Activated CD8-positive, alpha-beta T cell treated with anti-CD3 and anti-CD28 coated beads for 36 hours (primary cell): ENCODE data around the gene TNFAIP1. TPM values are rescaled to one million over a fixed set of nuclear protein-coding genes. Genes with fewer than 3 reads are reported as not detected.
A peak's percentile ranks its signal among the peaks of the same experiment; 100 is the strongest.

Experiments used
- ATAC-seq: fragments of 200-7000 bp; cut with Tn5 transposase; one replicate; pipeline ENCODE4 v1.10.0; 2021; ENCODE audit warnings: mild to moderate bottlenecking, moderate library complexity
- CTCF ChIA-PET: fragments of 350-600 bp; sonication (Branson Sonifier 250); formaldehyde crosslinking; loops from one replicate; lab custom pipeline; 2021; ENCODE audit warnings: antibody characterized with exemption; lab: Charles Lee
- POLR2A ChIA-PET: fragments of 350-600 bp; sonication (Branson Sonifier 250); formaldehyde crosslinking; loops from one replicate; lab custom pipeline; 2021; ENCODE audit warnings: antibody characterized with exemption; lab: Charles Lee
- DNase-seq: peaks from one replicate; pipeline ENCODE4 v3.0.0-alpha.2; 2020
- H3K27ac Mint-ChIP-seq: one replicate; pipeline ENCODE4 v1.8.0; 2021; ENCODE audit warnings: mild to moderate bottlenecking, mixed read lengths
- H3K27me3 Mint-ChIP-seq: one replicate; pipeline ENCODE4 v1.8.0; 2021; ENCODE audit warnings: mixed read lengths
- H3K36me3 Mint-ChIP-seq: one replicate; pipeline ENCODE4 v1.8.0; 2021; ENCODE audit warnings: low read depth, mixed read lengths
- H3K4me1 Mint-ChIP-seq: one replicate; pipeline ENCODE4 v1.8.0; 2021; ENCODE audit warnings: low read depth, mixed read lengths
- H3K4me3 Mint-ChIP-seq: one replicate; pipeline ENCODE4 v1.8.0; 2021; ENCODE audit warnings: mild to moderate bottlenecking, moderate library complexity, mixed read lengths
- H3K9me3 Mint-ChIP-seq: one replicate; pipeline ENCODE4 v1.8.0; 2021; ENCODE audit warnings: mixed read lengths
- CTCF ChIP-seq: fragments of 200-600 bp; IDR thresholded peaks from one replicate; pipeline ENCODE4 v1.8.0; 2022; ENCODE audit warnings: antibody characterized with exemption, mild to moderate bottlenecking
- intact Hi-C: fragments of 100-400 bp; cut with micrococcal nuclease; formaldehyde crosslinking; loops from one replicate; pipeline ENCODE4 v1.10.0; 2022
- total RNA-seq, 2 experiments: library from RNA; stranded (reverse); gene quantifications; one replicate each; pipeline ENCODE4 v1.2.3, GENCODE V29; 2021

TNFAIP1 gene
- total RNA-seq, 2 experiments from 2014 or later: 19.5 to 20.9 TPM

GRCh38 chr17:28339431-28339830 is 3.9 kb downstream of the TNFAIP1 start:
- Mint-ChIP-seq H3K27me3 (no peaks in the 10 kb centered on the region), H3K4me1 (peaks cover 24% of the 10 kb centered on the region), H3K9me3 (no peaks in the 10 kb centered on the region), H3K36me3 (peaks cover 16% of the 10 kb centered on the region), H3K4me3 (no peak overlapping the region), H3K27ac (no peak overlapping the region)
- CTCF ChIA-PET: no interaction called here
- intact Hi-C loops: no loop called here
- ATAC-seq (no peak), DNase-seq (no peak)
- no peak for TF ChIP-seq CTCF
- POLR2A ChIA-PET: interaction anchor here (0.6 to 1.5 kb wide), 4 partner anchors 16 to 256 kb away, joined by 3 to 4 read pairs (median 4); no protein-coding TSS in a partner anchor

GRCh38 chr17:28340374-28340773 is 4.8 kb downstream of the TNFAIP1 start:
- CTCF ChIA-PET: no interaction called here
- peaks cover 20% of the 10 kb centered on the region for H3K4me1 Mint-ChIP-seq
- ATAC-seq (no peak), DNase-seq (no peak)
- no peak overlapping the region for H3K4me3 Mint-ChIP-seq
- H3K36me3 Mint-ChIP-seq: peaks cover 16% of the 10 kb centered on the region
- no peaks in the 10 kb centered on the region for H3K27me3 Mint-ChIP-seq
- POLR2A ChIA-PET: no interaction called here
- no peaks in the 10 kb centered on the region for H3K9me3 Mint-ChIP-seq
- intact Hi-C loops: no loop called here
- no peak for TF ChIP-seq CTCF
- H3K27ac Mint-ChIP-seq: no peak overlapping the region

GRCh38 chr17:28341516-28341915 is 6.0 kb downstream of the TNFAIP1 start:
- POLR2A ChIA-PET: interaction anchor here (1.2 kb wide), 1 partner anchor 15 kb away, joined by 3 read pairs; no protein-coding TSS in a partner anchor
- no peak for TF ChIP-seq CTCF
- no peaks in the 10 kb centered on the region for H3K9me3 Mint-ChIP-seq
- intact Hi-C loops: no loop called here
- CTCF ChIA-PET: no interaction called here
- ATAC-seq (no peak), DNase-seq (no peak)
- no peak overlapping the region for H3K27ac Mint-ChIP-seq
- peaks cover 19% of the 10 kb centered on the region for H3K4me1 Mint-ChIP-seq
- peaks cover 23% of the 10 kb centered on the region for H3K36me3 Mint-ChIP-seq
- H3K4me3 Mint-ChIP-seq: no peak overlapping the region
- no peaks in the 10 kb centered on the region for H3K27me3 Mint-ChIP-seq

- intact Hi-C loops: no loop called here
- no peaks in the 10 kb centered on the region for H3K27me3 Mint-ChIP-seq
- DNase-seq: no peak
- no peak overlapping the region for H3K27ac Mint-ChIP-seq
- H3K9me3 Mint-ChIP-seq: no peaks in the 10 kb centered on the region
- CTCF ChIA-PET: no interaction called here
- no peak for TF ChIP-seq CTCF
- no peak overlapping the region for H3K4me3 Mint-ChIP-seq
- peaks cover 30% of the 10 kb centered on the region for H3K36me3 Mint-ChIP-seq
- H3K4me1 Mint-ChIP-seq: peaks cover 11% of the 10 kb centered on the region
- POLR2A ChIA-PET: interaction anchor here (1.2 to 1.4 kb wide), 2 partner anchors 15 kb away, joined by 3 read pairs; partner anchors contain the start of gene POLDIP2
- no peak for ATAC-seq
These were observed 6.8 kb downstream of the TNFAIP1 start for GRCh38 chr17:28342313-28342712.

GRCh38 chr17:28343491-28343932 is 8.0 kb downstream of the TNFAIP1 start:
- H3K9me3 Mint-ChIP-seq: no peaks in the 10 kb centered on the region
- no peak for TF ChIP-seq CTCF
- intact Hi-C loops: no loop called here
- ATAC-seq (peak; percentile 25), DNase-seq (no peak)
- H3K36me3 Mint-ChIP-seq: peaks cover 35% of the 10 kb centered on the region
- H3K27me3 Mint-ChIP-seq: no peaks in the 10 kb centered on the region
- ChIA-PET POLR2A (interaction anchor here (1.0 to 1.4 kb wide), 4 partner anchors 10 to 73 kb away, joined by 3 read pairs; partner anchors contain the start of gene POLDIP2), CTCF (no interaction called here)
- peaks cover 5% of the 10 kb centered on the region for H3K4me1 Mint-ChIP-seq
- H3K4me3 Mint-ChIP-seq: no peak overlapping the region
- peak overlapping the region; percentile 1 for H3K27ac Mint-ChIP-seq
